Measurements from ENCODE around the gene ACOT11. TPM values are rescaled to one million over a fixed set of nuclear protein-coding genes. Genes with fewer than 3 reads are reported as not detected.

ACOT11 gene
- total RNA-seq, 4 donors from 2014 or later, result 6.9 to 19.1 (median 13.4) TPM

GRCh38 chr1:54607821-54608565 is 60.0 kb downstream of the ACOT11 start:
- Histone ChIP-seq H3K9me3 (no peaks in the 10 kb centered on the region), H3K4me1 (no peaks in the 10 kb centered on the region), H3K4me3 (no peak overlapping the region), H3K36me3 (peaks cover 0 to 78% (median 67%) of the 10 kb centered on the region in 4 donors), H3K27me3 (no peaks in the 10 kb centered on the region), H3K27ac (replicated peaks in 1 of 4) (no peak overlapping the region)
- no peak for DNase-seq (ENCODE audit: extremely low spot score)
- intact Hi-C loops (cut with DNase I), result no loop called here
- WGBS, result 89% methylated on average over 5 of the region's 19 CpGs
- TF ChIP-seq POLR2A (IDR thresholded peaks at IDR 0.05; ENCODE audit: low read depth) (no peak), POLR2AphosphoS5 (IDR thresholded peaks at IDR 0.05) (no peak), EP300 (IDR thresholded peaks at IDR 0.05) (no peak)
- TF ChIP-seq, protein P1, sequence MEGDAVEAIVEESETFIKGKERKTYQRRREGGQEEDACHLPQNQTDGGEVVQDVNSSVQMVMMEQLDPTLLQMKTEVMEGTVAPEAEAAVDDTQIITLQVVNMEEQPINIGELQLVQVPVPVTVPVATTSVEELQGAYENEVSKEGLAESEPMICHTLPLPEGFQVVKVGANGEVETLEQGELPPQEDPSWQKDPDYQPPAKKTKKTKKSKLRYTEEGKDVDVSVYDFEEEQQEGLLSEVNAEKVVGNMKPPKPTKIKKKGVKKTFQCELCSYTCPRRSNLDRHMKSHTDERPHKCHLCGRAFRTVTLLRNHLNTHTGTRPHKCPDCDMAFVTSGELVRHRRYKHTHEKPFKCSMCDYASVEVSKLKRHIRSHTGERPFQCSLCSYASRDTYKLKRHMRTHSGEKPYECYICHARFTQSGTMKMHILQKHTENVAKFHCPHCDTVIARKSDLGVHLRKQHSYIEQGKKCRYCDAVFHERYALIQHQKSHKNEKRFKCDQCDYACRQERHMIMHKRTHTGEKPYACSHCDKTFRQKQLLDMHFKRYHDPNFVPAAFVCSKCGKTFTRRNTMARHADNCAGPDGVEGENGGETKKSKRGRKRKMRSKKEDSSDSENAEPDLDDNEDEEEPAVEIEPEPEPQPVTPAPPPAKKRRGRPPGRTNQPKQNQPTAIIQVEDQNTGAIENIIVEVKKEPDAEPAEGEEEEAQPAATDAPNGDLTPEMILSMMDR (IDR thresholded peaks at IDR 0.05), result no peak

GRCh38 chr1:54608566-54609230 is 60.7 kb downstream of the ACOT11 start:
- no peaks in the 10 kb centered on the region for H3K9me3 ChIP-seq
- peaks cover 0 to 72% (median 62%) of the 10 kb centered on the region in 4 donors for H3K36me3 ChIP-seq
- no peak overlapping the region for H3K4me3 ChIP-seq
- WGBS, result 78% methylated on average over 7 of the region's 9 CpGs
- peaks cover 0 to 5% (median 0%) of the 10 kb centered on the region in 4 donors for H3K4me1 ChIP-seq
- no peaks in the 10 kb centered on the region for H3K27me3 ChIP-seq
- intact Hi-C loops (cut with DNase I), result no loop called here
- no peak for DNase-seq (ENCODE audit: extremely low spot score)
- TF ChIP-seq, protein P1 (IDR thresholded peaks at IDR 0.05), result no peak
- TF ChIP-seq EP300 (IDR thresholded peaks at IDR 0.05) (no peak), POLR2AphosphoS5 (IDR thresholded peaks at IDR 0.05) (no peak), POLR2A (IDR thresholded peaks at IDR 0.05; ENCODE audit: low read depth) (no peak)
- no peak overlapping the region for H3K27ac ChIP-seq (replicated peaks in 1 of 4)

- Histone ChIP-seq H3K9me3 (no peaks in the 10 kb centered on the region), H3K36me3 (peaks cover 0 to 65% (median 55%) of the 10 kb centered on the region in 4 donors), H3K27me3 (no peaks in the 10 kb centered on the region), H3K27ac (replicated peaks in 1 of 4) (no peak overlapping the region), H3K4me3 (no peak overlapping the region), H3K4me1 (peaks cover 0 to 7% (median 0%) of the 10 kb centered on the region in 4 donors)
- 73% methylated on average over 12 of the region's 16 CpGs for WGBS
- no peak for DNase-seq (ENCODE audit: extremely low spot score)
- intact Hi-C loops (cut with DNase I), result no loop called here
- TF ChIP-seq, protein P1 (IDR thresholded peaks at IDR 0.05), result no peak
- TF ChIP-seq POLR2AphosphoS5 (IDR thresholded peaks at IDR 0.05), result no peak
Observed at GRCh38 chr1:54609301-54609921, 61.4 kb downstream of the ACOT11 start.

DNA sequence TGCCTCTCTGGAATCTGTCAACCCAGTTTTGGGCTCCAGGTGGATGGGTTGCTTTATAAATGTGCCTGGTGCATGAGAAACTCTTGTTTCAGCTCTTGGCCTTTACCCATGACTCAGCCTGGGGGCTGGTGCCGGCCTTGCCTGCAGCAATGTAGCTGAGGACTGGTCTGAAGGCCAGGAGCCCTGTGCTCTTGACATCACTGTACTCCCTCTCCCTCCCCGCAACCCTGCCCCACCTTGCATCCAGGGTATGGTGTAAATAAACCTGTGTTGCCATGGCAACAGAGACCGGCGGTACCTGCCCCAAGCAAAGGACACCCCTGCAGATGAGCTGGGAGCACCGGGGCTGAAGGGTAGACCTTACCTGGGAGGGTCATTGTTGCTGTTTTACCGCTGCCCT is 62.0 kb downstream of the ACOT11 start:
- H3K4me3 ChIP-seq, result no peak overlapping the region
- H3K4me1 ChIP-seq, result peaks cover 0 to 7% (median 0%) of the 10 kb centered on the region in 4 donors
- DNase-seq (ENCODE audit: extremely low spot score), result no peak
- TF ChIP-seq POLR2A (IDR thresholded peaks at IDR 0.05; ENCODE audit: low read depth), result no peak
- TF ChIP-seq, protein P1 (IDR thresholded peaks at IDR 0.05), result no peak
- no peaks in the 10 kb centered on the region for H3K9me3 ChIP-seq
- no peaks in the 10 kb centered on the region for H3K27me3 ChIP-seq
- 91% methylated on average over 4 of the region's 6 CpGs for WGBS
- no peak overlapping the region for H3K27ac ChIP-seq (replicated peaks in 1 of 4)
- intact Hi-C loops (cut with DNase I), result no loop called here
- H3K36me3 ChIP-seq, result peaks cover 0 to 59% (median 49%) of the 10 kb centered on the region in 4 donors
